Activated CD4-positive, alpha-beta T cell treated with anti-CD3 and anti-CD28 coated beads, Interleukin-2, amount 10 ng/mL, durations not matched to agents 7 days and 5 days (primary cell): ENCODE measurements around the gene DGKG. TPM values are rescaled to one million over a fixed set of nuclear protein-coding genes. Genes with fewer than 3 reads are reported as not detected.

Experiments
- CTCF ChIA-PET: fragments of 350-600 bp; sonication (Branson Sonifier 250); formaldehyde crosslinking; loops from one replicate; lab custom pipeline; 2021; ENCODE audit warnings: antibody characterized with exemption; lab: Charles Lee
- POLR2A ChIA-PET: fragments of 350-600 bp; sonication (Branson Sonifier 250); formaldehyde crosslinking; loops from one replicate; lab custom pipeline; 2021; ENCODE audit warnings: antibody characterized with exemption; lab: Charles Lee
- DNase-seq: peaks from one replicate; pipeline ENCODE4 v3.0.0-alpha.2; 2020
- H3K27ac Mint-ChIP-seq: one replicate; pipeline ENCODE4 v1.8.0; 2021; ENCODE audit warnings: mild to moderate bottlenecking, moderate library complexity, mixed read lengths
- H3K27me3 Mint-ChIP-seq: one replicate; pipeline ENCODE4 v1.8.0; 2021; ENCODE audit warnings: mixed read lengths
- H3K36me3 Mint-ChIP-seq: one replicate; pipeline ENCODE4 v1.8.0; 2021; ENCODE audit warnings: low read depth, mixed read lengths
- H3K4me1 Mint-ChIP-seq: one replicate; pipeline ENCODE4 v1.8.0; 2021; ENCODE audit warnings: mixed read lengths
- H3K4me3 Mint-ChIP-seq: one replicate; pipeline ENCODE4 v1.8.0; 2021; ENCODE audit warnings: mild to moderate bottlenecking, moderate library complexity, mixed read lengths
- H3K9me3 Mint-ChIP-seq: one replicate; pipeline ENCODE4 v1.8.0; 2021; ENCODE audit warnings: mixed read lengths
- total RNA-seq, 2 experiments: library from RNA; stranded (reverse); gene quantifications; one replicate each; pipeline ENCODE4 v1.2.3, GENCODE V29; 2021

DGKG gene
- total RNA-seq, 2 experiments from 2014 or later: 0.04 TPM; not detected in 1

- peaks cover 15% of the 10 kb centered on the region for H3K27me3 Mint-ChIP-seq
- H3K27ac Mint-ChIP-seq: no peak overlapping the region
- CTCF ChIA-PET: no interaction called here
- POLR2A ChIA-PET: no interaction called here
- H3K36me3 Mint-ChIP-seq: no peaks in the 10 kb centered on the region
- H3K4me3 Mint-ChIP-seq: no peak overlapping the region
- H3K4me1 Mint-ChIP-seq: no peaks in the 10 kb centered on the region
- no peak for DNase-seq
- no peaks in the 10 kb centered on the region for H3K9me3 Mint-ChIP-seq
Measured at GRCh38 chr3:186327912-186328487, 34.0 kb downstream of the DGKG start.

GRCh38 chr3:186322761-186323160 is 39.3 kb downstream of the DGKG start:
- no peak overlapping the region for H3K27ac Mint-ChIP-seq
- H3K27me3 Mint-ChIP-seq: peaks cover 15% of the 10 kb centered on the region
- no peaks in the 10 kb centered on the region for H3K4me1 Mint-ChIP-seq
- CTCF ChIA-PET: no interaction called here
- H3K36me3 Mint-ChIP-seq: no peaks in the 10 kb centered on the region
- DNase-seq: no peak
- no peaks in the 10 kb centered on the region for H3K9me3 Mint-ChIP-seq
- H3K4me3 Mint-ChIP-seq: no peak overlapping the region
- POLR2A ChIA-PET: no interaction called here

DNA sequence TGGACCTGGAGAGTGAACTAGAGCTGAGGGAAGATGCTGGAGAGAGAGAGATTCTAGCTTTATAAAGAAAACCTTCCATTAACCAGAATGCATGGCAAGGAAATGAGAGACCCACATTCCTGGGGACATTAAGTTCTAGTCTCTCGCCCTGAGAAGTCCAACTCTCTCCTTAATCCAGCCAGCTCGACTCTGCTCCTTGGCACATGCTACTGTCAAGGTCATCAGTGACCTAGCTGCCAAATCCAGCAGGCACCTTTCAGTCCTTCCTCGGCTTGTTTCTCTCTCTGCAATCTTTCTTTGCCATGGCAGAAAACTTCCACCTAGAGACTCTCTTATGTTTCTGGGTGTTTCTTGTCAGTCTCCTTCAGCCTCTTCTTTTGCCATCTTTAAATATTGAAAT is 40.3 kb downstream of the DGKG start:
- no peaks in the 10 kb centered on the region for H3K36me3 Mint-ChIP-seq
- CTCF ChIA-PET: no interaction called here
- H3K4me1 Mint-ChIP-seq: no peaks in the 10 kb centered on the region
- no peaks in the 10 kb centered on the region for H3K9me3 Mint-ChIP-seq
- no peak for DNase-seq
- H3K27ac Mint-ChIP-seq: no peak overlapping the region
- peaks cover 12% of the 10 kb centered on the region for H3K27me3 Mint-ChIP-seq
- H3K4me3 Mint-ChIP-seq: no peak overlapping the region
- POLR2A ChIA-PET: no interaction called here

DNA sequence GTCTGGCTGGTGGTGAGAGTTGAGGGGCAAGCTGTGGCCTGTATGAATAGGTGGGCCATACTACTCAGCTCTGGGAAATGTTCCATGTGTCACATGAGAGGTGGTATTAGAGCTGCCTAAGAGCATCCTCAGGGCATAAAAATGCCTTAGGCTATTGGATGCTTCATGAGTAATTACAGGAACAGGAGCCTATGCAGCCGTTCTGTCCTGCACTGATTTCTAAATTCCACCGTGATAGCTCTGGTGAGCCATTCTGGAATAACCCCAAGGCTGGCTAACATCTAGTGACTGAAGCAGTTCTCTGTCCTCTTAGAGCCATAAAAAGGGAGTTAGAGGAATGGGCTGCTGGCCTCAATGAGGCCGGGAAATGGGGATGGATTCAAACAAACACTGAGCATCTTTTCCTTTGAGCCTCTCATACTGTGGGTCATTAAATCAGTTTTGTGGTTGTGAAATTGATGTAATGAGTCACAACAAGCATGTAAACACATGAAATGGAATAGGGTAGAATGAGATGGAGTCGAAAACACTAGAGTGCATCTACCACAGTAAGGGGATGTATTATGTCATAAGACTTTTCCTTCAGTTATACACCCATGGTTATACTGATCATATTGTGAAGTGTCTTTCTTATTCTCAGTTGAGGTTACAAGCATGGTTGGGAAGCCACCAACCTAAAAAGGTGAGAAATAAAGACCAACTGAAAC is 41.0 kb downstream of the DGKG start:
- POLR2A ChIA-PET: no interaction called here
- Mint-ChIP-seq H3K27ac (no peak overlapping the region), H3K9me3 (no peaks in the 10 kb centered on the region), H3K4me1 (no peaks in the 10 kb centered on the region), H3K4me3 (no peak overlapping the region), H3K27me3 (peaks cover 9% of the 10 kb centered on the region), H3K36me3 (no peaks in the 10 kb centered on the region)
- CTCF ChIA-PET: no interaction called here
- DNase-seq: no peak

DNA sequence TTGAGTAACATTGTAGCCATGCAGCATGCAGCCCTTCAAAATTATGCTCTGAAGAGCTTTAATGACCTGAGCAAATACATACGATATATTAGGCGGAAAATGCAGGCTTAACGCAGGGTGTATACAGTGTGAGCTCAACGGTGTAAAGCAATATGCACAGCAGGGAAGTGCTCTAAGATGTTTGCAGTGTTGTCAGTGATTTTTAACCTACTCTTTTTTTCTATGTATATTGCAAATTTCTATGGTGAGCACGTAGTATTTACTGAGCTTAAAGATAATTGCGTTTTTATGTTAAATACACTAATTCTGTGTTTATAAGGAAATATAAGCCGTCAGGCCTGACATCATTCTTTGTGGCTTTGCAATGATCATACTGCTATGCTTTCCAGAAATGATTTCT is 42.1 kb downstream of the DGKG start:
- no peaks in the 10 kb centered on the region for H3K4me1 Mint-ChIP-seq
- no peak overlapping the region for H3K27ac Mint-ChIP-seq
- no peaks in the 10 kb centered on the region for H3K36me3 Mint-ChIP-seq
- ChIA-PET POLR2A (no interaction called here), CTCF (no interaction called here)
- H3K9me3 Mint-ChIP-seq: no peaks in the 10 kb centered on the region
- H3K4me3 Mint-ChIP-seq: no peak overlapping the region
- H3K27me3 Mint-ChIP-seq: peaks cover 7% of the 10 kb centered on the region
- no peak for DNase-seq

- Mint-ChIP-seq H3K36me3 (no peaks in the 10 kb centered on the region), H3K4me1 (no peaks in the 10 kb centered on the region), H3K4me3 (no peak overlapping the region), H3K9me3 (no peaks in the 10 kb centered on the region), H3K27me3 (no peaks in the 10 kb centered on the region), H3K27ac (no peak overlapping the region)
- DNase-seq: no peak
- ChIA-PET POLR2A (no interaction called here), CTCF (no interaction called here)
Measured at GRCh38 chr3:186318135-186318534, 43.9 kb downstream of the DGKG start.

DNA sequence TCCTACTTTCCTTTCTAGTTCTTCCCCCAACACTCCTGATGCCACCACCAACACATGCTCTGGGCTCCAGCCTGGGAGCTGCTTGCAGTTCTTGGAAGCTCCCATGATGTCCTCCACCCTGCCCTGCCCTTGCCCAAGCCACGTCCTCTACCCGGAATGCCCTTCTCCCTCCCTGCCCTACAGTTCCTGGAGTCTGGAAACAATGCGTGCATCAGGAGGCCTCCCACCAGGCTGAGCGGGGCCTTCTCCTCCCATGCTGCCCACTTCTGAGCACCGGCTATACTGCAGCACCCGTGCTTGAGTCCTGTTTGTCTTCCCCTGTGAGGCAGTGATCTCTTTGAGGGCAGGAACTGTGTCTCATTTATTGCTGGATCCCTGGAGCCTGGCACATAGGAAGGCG is 44.6 kb downstream of the DGKG start:
- Mint-ChIP-seq H3K4me3 (no peak overlapping the region), H3K9me3 (no peaks in the 10 kb centered on the region), H3K4me1 (no peaks in the 10 kb centered on the region), H3K27ac (no peak overlapping the region), H3K27me3 (no peaks in the 10 kb centered on the region), H3K36me3 (no peaks in the 10 kb centered on the region)
- POLR2A ChIA-PET: no interaction called here
- CTCF ChIA-PET: no interaction called here
- DNase-seq: no peak

DNA sequence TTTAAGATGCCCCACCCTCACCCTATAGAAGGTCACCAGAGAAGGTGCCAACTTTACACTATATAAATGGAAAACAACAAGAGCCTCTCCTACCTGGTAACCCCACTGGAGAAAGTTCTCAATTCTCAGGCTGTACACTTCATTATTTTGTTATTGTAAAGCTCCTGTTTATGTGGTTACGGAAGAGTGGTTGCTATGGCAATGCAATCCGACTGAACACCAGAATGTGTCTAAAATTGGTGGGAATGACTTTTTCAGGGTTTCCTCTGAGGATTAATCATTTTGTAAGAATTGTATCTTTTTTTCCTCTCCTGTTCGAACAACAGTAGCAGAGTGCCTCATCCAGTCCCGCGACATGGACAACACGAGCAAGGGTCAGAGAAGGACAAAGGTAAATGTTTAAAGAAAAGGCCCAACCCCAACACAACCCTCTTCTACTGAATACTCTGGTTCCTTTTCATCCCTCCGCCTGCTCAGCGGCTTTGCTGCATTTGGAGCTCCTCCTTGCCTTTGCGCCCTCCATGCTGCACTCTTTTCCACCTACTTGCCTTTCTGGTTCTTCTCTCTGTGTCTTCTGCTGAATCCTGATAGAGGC is 45.3 kb downstream of the DGKG start:
- ChIA-PET POLR2A (no interaction called here), CTCF (no interaction called here)
- Mint-ChIP-seq H3K9me3 (no peaks in the 10 kb centered on the region), H3K36me3 (no peaks in the 10 kb centered on the region), H3K27me3 (no peaks in the 10 kb centered on the region), H3K4me1 (no peaks in the 10 kb centered on the region), H3K27ac (no peak overlapping the region), H3K4me3 (no peak overlapping the region)
- no peak for DNase-seq

- Mint-ChIP-seq H3K27ac (no peak overlapping the region), H3K4me3 (no peak overlapping the region), H3K4me1 (no peaks in the 10 kb centered on the region), H3K9me3 (no peaks in the 10 kb centered on the region), H3K27me3 (no peaks in the 10 kb centered on the region), H3K36me3 (no peaks in the 10 kb centered on the region)
- DNase-seq: no peak
- CTCF ChIA-PET: interaction anchor here (0.5 to 0.6 kb wide), 2 partner anchors 104 to 961 kb away, joined by 3 to 6 read pairs; no protein-coding TSS in a partner anchor
- POLR2A ChIA-PET: no interaction called here
Measured at GRCh38 chr3:186315581-186316354, 46.3 kb downstream of the DGKG start.

DNA sequence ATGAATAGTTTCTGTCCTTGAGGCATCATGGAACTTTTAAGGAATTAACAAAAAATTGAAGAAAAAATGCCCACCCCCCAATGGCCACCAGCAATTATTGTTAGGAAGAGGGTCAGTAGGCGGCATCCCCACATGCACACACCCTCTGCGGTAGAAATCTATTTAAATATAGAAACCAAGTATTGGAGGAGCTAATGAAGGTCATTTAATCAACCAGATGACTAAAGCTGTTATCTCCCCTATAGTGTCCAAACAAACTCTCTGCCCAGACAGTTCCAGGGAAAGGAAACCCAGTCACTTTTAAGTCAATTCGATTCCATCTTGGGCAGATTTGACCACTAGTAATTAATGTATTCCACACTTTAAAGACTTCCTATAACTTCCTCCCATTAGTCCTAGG is 47.1 kb downstream of the DGKG start:
- no peak for DNase-seq
- Mint-ChIP-seq H3K27ac (no peak overlapping the region), H3K36me3 (no peaks in the 10 kb centered on the region), H3K9me3 (no peaks in the 10 kb centered on the region), H3K27me3 (no peaks in the 10 kb centered on the region), H3K4me1 (no peaks in the 10 kb centered on the region), H3K4me3 (no peak overlapping the region)
- ChIA-PET POLR2A (no interaction called here), CTCF (interaction anchor here (0.5 kb wide), 2 partner anchors 315 to 960 kb away, joined by 3 read pairs; no protein-coding TSS in a partner anchor)

DNA sequence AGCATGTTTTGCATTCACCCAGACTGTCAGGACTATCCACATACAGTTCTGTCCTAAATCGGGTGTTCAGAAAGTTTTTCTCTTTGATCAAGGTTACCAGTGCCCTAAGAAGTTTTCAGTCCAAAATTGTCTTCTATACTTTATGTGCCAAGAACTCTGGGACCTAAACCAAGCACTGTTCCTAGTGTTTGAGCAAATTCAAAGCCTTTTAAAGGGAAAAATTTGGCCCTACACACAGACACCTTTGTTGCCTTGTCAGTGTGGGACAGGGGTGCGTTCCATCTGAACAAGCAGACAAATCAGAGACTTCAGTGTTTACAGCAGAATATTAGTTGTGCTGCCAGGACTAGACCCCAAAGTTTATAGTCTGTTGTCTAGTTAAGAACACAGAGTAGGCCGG is 50.6 kb downstream of the DGKG start:
- POLR2A ChIA-PET: no interaction called here
- H3K36me3 Mint-ChIP-seq: no peaks in the 10 kb centered on the region
- no peaks in the 10 kb centered on the region for H3K4me1 Mint-ChIP-seq
- no peak overlapping the region for H3K27ac Mint-ChIP-seq
- peaks cover 3% of the 10 kb centered on the region for H3K27me3 Mint-ChIP-seq
- CTCF ChIA-PET: no interaction called here
- no peaks in the 10 kb centered on the region for H3K9me3 Mint-ChIP-seq
- H3K4me3 Mint-ChIP-seq: no peak overlapping the region
- no peak for DNase-seq

DNA sequence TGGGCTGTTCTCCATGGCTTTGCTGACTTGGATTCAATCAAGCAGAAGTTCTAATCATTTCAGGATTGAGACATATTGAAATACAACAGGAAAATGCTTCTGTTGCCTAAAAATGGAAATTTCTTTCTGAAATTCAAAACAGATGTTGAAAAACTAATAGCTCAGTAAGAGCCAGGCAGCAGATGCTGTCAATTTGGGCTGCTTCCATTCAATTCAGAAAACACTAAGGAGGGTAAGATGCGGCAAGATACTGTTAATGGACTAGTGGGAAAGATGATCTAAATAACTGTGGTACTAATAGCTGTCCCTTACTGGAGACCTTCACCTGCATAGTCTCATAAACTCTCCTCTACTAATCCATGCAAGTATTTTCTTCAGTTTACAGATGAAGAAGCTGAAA is 53.5 kb downstream of the DGKG start:
- no peak overlapping the region for H3K4me3 Mint-ChIP-seq
- no peak for DNase-seq
- no peaks in the 10 kb centered on the region for H3K36me3 Mint-ChIP-seq
- CTCF ChIA-PET: interaction anchor here (1.5 kb wide), 1 partner anchor 15 kb away, joined by 6 read pairs; no protein-coding TSS in a partner anchor
- H3K4me1 Mint-ChIP-seq: no peaks in the 10 kb centered on the region
- H3K9me3 Mint-ChIP-seq: no peaks in the 10 kb centered on the region
- no peak overlapping the region for H3K27ac Mint-ChIP-seq
- POLR2A ChIA-PET: no interaction called here
- H3K27me3 Mint-ChIP-seq: peaks cover 3% of the 10 kb centered on the region
